H9 (cell line): ENCODE results near the gene C12orf75. TPM values are rescaled to one million over a fixed set of nuclear protein-coding genes. Genes with fewer than 3 reads are reported as not detected.

Experiments
- DNase-seq: peaks from one replicate; pipeline ENCODE4 v3.0.0-alpha.2; 2017
- H2AFZ ChIP-seq: one replicate; pipeline ENCODE4 v1.6.1; 2013; ENCODE audit warnings: mild to moderate bottlenecking, low read length, control low read depth, moderate library complexity
- H2AK5ac ChIP-seq: 2 replicates; pipeline ENCODE4 v1.6.1; 2013; ENCODE audit warnings: low read length, control low read depth, mixed read lengths; ENCODE audit not compliant: insufficient read length
- H2BK120ac ChIP-seq: one replicate; pipeline ENCODE4 v1.6.1; 2013; ENCODE audit warnings: low read depth, mild to moderate bottlenecking, low read length, control low read depth, inconsistent platforms; ENCODE audit not compliant: poor library complexity, severe bottlenecking
- H2BK12ac ChIP-seq: 2 replicates; pipeline ENCODE4 v1.6.1; 2013; ENCODE audit warnings: low read length, control low read depth, mixed read lengths, low read depth; ENCODE audit not compliant: insufficient read length
- H2BK15ac ChIP-seq: 2 replicates; pipeline ENCODE4 v1.6.1; 2013; ENCODE audit warnings: low read depth, low read length, control low read depth
- H2BK20ac ChIP-seq: one replicate; pipeline ENCODE4 v1.6.1; 2013; ENCODE audit warnings: low read depth, mild to moderate bottlenecking, low read length, control low read depth, inconsistent platforms; ENCODE audit not compliant: poor library complexity, severe bottlenecking
- H2BK5ac ChIP-seq: 2 replicates; pipeline ENCODE4 v1.6.1; 2013; ENCODE audit warnings: low read length, control low read depth, mixed read lengths; ENCODE audit not compliant: insufficient read length
- H3K14ac ChIP-seq: 2 replicates; pipeline ENCODE4 v1.6.1; 2013; ENCODE audit warnings: low read length, control low read depth; ENCODE audit not compliant: insufficient read depth
- H3K18ac ChIP-seq: 2 replicates; pipeline ENCODE4 v1.6.1; 2013; ENCODE audit warnings: low read depth, mild to moderate bottlenecking, mixed read lengths, low read length, control low read depth; ENCODE audit not compliant: insufficient read length
- H3K23ac ChIP-seq: 2 replicates; pipeline ENCODE4 v1.6.1; 2013; ENCODE audit warnings: low read length, control low read depth, mixed read lengths, low read depth; ENCODE audit not compliant: insufficient read length
- H3K23me2 ChIP-seq: 2 replicates; pipeline ENCODE4 v1.6.1; 2013; ENCODE audit warnings: low read depth, mild to moderate bottlenecking, mixed read lengths, low read length, control low read depth; ENCODE audit not compliant: insufficient read length, poor library complexity, severe bottlenecking
- H3K27ac ChIP-seq: 2 replicates; pipeline ENCODE4 v1.5.1; 2013; ENCODE audit warnings: low read length, control low read depth, mixed read lengths, low read depth; ENCODE audit not compliant: insufficient read length
- H3K27me3 ChIP-seq: 2 replicates; pipeline ENCODE4 v1.6.1; 2013; ENCODE audit warnings: low read length, control low read depth, inconsistent platforms; ENCODE audit not compliant: insufficient read depth
- H3K4ac ChIP-seq: 2 replicates; pipeline ENCODE4 v1.6.1; 2013; ENCODE audit warnings: low read depth, mild to moderate bottlenecking, control low read depth, inconsistent platforms, low read length, moderate library complexity
- H3K4me1 ChIP-seq: 2 replicates; pipeline ENCODE4 v1.6.1; 2013; ENCODE audit warnings: low read length, control low read depth, inconsistent platforms; ENCODE audit not compliant: insufficient read depth
- H3K4me2 ChIP-seq: 2 replicates; pipeline ENCODE4 v1.6.1; 2013; ENCODE audit warnings: low read length, control low read depth, mixed read lengths; ENCODE audit not compliant: insufficient read length, insufficient read depth
- H3K56ac ChIP-seq: 2 replicates; pipeline ENCODE4 v1.6.1; 2013; ENCODE audit warnings: low read depth, mild to moderate bottlenecking, mixed read lengths, low read length, control low read depth; ENCODE audit not compliant: insufficient read length
- H3K79me1 ChIP-seq: 2 replicates; pipeline ENCODE4 v1.6.1; 2013; ENCODE audit warnings: low read depth, mild to moderate bottlenecking, moderate library complexity, low read length, control low read depth, inconsistent platforms; ENCODE audit not compliant: insufficient read depth, poor library complexity, severe bottlenecking
- H3K79me2 ChIP-seq: 2 replicates; pipeline ENCODE4 v1.6.1; 2013; ENCODE audit warnings: low read length, control low read depth, inconsistent platforms; ENCODE audit not compliant: insufficient read depth
- H3K9ac ChIP-seq: 2 replicates; pipeline ENCODE4 v1.6.1; 2013; ENCODE audit warnings: low read length, control low read depth, mixed read lengths; ENCODE audit not compliant: insufficient read length; ENCODE audit errors: extremely low read depth
- H3K9me3 ChIP-seq: one replicate; pipeline ENCODE4 v1.6.1; 2013; ENCODE audit warnings: low read depth, low read length, inconsistent platforms; ENCODE audit not compliant: control insufficient read depth
- H3T11ph ChIP-seq: one replicate; pipeline ENCODE4 v1.6.1; 2013; ENCODE audit warnings: mild to moderate bottlenecking, low read length, control low read depth, inconsistent platforms
- H4K20me1 ChIP-seq: one replicate; pipeline ENCODE4 v1.6.1; 2013; ENCODE audit not compliant: control insufficient read depth, insufficient read length, insufficient read depth
- H4K5ac ChIP-seq: 2 replicates; pipeline ENCODE4 v1.6.1; 2013; ENCODE audit warnings: low read depth, mild to moderate bottlenecking, mixed read lengths, low read length, control low read depth; ENCODE audit not compliant: insufficient read length
- H4K8ac ChIP-seq: replicated peaks from 2 replicates; pipeline ENCODE4 v1.6.1; 2013; ENCODE audit warnings: low read length, control low read depth, mixed read lengths, low read depth; ENCODE audit not compliant: insufficient read length
- H4K91ac ChIP-seq: 2 replicates; pipeline ENCODE4 v1.6.1; 2013; ENCODE audit warnings: low read depth, mild to moderate bottlenecking, moderate library complexity, mixed read lengths, low read length, control low read depth; ENCODE audit not compliant: insufficient read length
- H3K27ac Mint-ChIP-seq, 3 experiments: 2 replicates in 2 of 3; 3 replicates in 1 of 3; pipeline ENCODE4 v1.8.0; 2020 to 2021; ENCODE audit warnings: mixed read lengths in 3 of 3, mild to moderate bottlenecking in 1 of 3, moderate library complexity in 1 of 3
- H3K27me3 Mint-ChIP-seq: 2 replicates; pipeline ENCODE4 v1.8.0; 2021; ENCODE audit warnings: low read depth, mild to moderate bottlenecking, moderate library complexity, mixed read lengths
- H3K36me3 Mint-ChIP-seq, 3 experiments: 2 replicates in 2 of 3; 3 replicates in 1 of 3; pipeline ENCODE4 v1.8.0; 2020 to 2021; ENCODE audit warnings: low read depth in 3 of 3, mixed read lengths in 3 of 3; ENCODE audit not compliant: insufficient read depth in 1 of 3
- H3K4me1 Mint-ChIP-seq, 2 experiments: 2 replicates each; pipeline ENCODE4 v1.8.0; 2020; ENCODE audit warnings: mixed read lengths in 2 of 2
- H3K4me3 Mint-ChIP-seq, 2 experiments: 2 replicates in 1 of 2; 3 replicates in 1 of 2; pipeline ENCODE4 v1.8.0; 2020 to 2021; ENCODE audit warnings: mild to moderate bottlenecking in 2 of 2, mixed read lengths in 2 of 2, moderate library complexity in 1 of 2
- H3K9me3 Mint-ChIP-seq, 2 experiments: 2 replicates in 1 of 2; 3 replicates in 1 of 2; pipeline ENCODE4 v1.8.0; 2020; ENCODE audit warnings: mild to moderate bottlenecking in 2 of 2, mixed read lengths in 2 of 2, moderate library complexity in 1 of 2
- CTCF ChIP-seq: fragments of 200-600 bp; sonication (generic); conservative IDR thresholded peaks from 3 replicates; pipeline ENCODE4 v1.8.0; 2021; ENCODE audit warnings: antibody characterized with exemption, mild to moderate bottlenecking
- WGBS: extraction: QIAGEN DNeasy Blood & Tissue Kit; methylation state at CpG from one replicate; pipeline ENCODE4 v1.1.7; 2013; ENCODE audit warnings: missing lambda C conversion rate, low lambda C conversion rate, mixed read lengths; ENCODE audit not compliant: insufficient read length; ENCODE audit errors: extremely low coverage; 5-methylcytosine and 5-hydroxymethylcytosine counted together
- total RNA-seq: library from RNA; stranded (reverse); gene quantifications from 2 replicates; pipeline ENCODE4 v1.2.1, GENCODE V29; 2021

Gene C12orf75
- total RNA-seq, 1 experiment from 2014 or later: 37.9 TPM

DNA sequence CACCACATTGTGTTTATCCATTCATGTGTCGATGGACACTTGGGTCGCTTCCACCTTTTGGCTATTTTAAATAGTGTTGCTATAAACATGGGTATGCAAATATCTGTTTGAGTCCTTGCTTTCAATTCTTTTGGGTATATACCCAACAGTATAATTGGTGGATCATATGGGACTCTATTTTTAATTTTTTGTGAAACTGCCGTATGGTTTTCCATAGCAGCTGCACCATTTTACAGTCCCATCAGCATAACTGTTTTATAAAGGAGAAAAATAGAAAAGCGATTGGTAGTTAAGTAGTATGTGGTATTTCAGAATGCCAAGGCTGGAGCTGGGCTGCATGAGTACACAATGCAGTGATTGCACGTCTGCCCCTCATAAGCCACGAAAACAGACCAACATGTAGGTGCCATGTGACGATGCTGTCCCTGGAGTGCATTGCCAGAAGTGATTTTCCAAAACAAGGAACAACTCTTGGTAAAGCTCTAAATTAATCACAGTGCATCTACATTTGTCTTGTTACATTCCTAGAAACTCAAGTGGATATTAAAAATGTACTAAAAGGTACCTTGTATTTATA lies 83.5 kb downstream of the C12orf75 start:
- H3K23ac ChIP-seq: no peak overlapping the region
- H2BK12ac ChIP-seq: no peak overlapping the region
- H4K5ac ChIP-seq: no peak overlapping the region
- no peak overlapping the region for H3K4me3 Mint-ChIP-seq
- no peaks in the 10 kb centered on the region for H4K20me1 ChIP-seq
- H3K23me2 ChIP-seq: no peaks in the 10 kb centered on the region
- H2AFZ ChIP-seq: no peak overlapping the region
- no peaks in the 10 kb centered on the region; the same call in 1 of the 2 replicates for H3K27me3 Mint-ChIP-seq
- H2BK15ac ChIP-seq: no peak overlapping the region
- no peaks in the 10 kb centered on the region for H3K9me3 Mint-ChIP-seq
- H3K9me3 ChIP-seq: no peaks in the 10 kb centered on the region
- H3K14ac ChIP-seq: no peak overlapping the region
- no peak overlapping the region for H3K18ac ChIP-seq
- H2BK20ac ChIP-seq: no peak overlapping the region
- no peaks in the 10 kb centered on the region; the same call in 1 of the 2 replicates for H3K27me3 ChIP-seq
- H3K4me1 Mint-ChIP-seq: peaks cover 8 to 13% of the 10 kb centered on the region in 2 experiments
- H3K4me2 ChIP-seq: no peak overlapping the region
- no peak overlapping the region for H3K27ac ChIP-seq
- TF ChIP-seq CTCF: no peak
- H4K8ac ChIP-seq: no peak overlapping the region
- no peak overlapping the region for H3T11ph ChIP-seq
- no peaks in the 10 kb centered on the region for H3K36me3 Mint-ChIP-seq
- H3K4me1 ChIP-seq: no peaks in the 10 kb centered on the region
- no peak overlapping the region for H4K91ac ChIP-seq
- no peak overlapping the region for H3K27ac Mint-ChIP-seq
- H3K9ac ChIP-seq: no peak overlapping the region
- no peak for DNase-seq
- no peak overlapping the region for H3K4ac ChIP-seq
- H3K79me1 ChIP-seq: no peaks in the 10 kb centered on the region
- no CpG with 5 or more reads among the region's 7 CpGs for whole genome bisulfite sequencing
- H3K56ac ChIP-seq: no peak overlapping the region
- no peak overlapping the region for H2BK5ac ChIP-seq
- no peaks in the 10 kb centered on the region for H3K79me2 ChIP-seq
- no peak overlapping the region for H2BK120ac ChIP-seq
- no peak overlapping the region for H2AK5ac ChIP-seq
